Omental fat pad (tissue), 4 donors: ENCODE data around the gene GARRE1. TPM values are rescaled to one million over a fixed set of nuclear protein-coding genes. Genes with fewer than 3 reads are reported as not detected.
"Not testable (repeated sequence)": the region's sequence is repeated elsewhere in the genome, so short reads cannot be mapped to it uniquely, and the experiment has no call there.

ENCODE experiments used
- ATAC-seq: fragments of 150-250 bp; one replicate; pipeline ENCODE4 v1.9.1; 2016; ENCODE audit warnings: mild to moderate bottlenecking, moderate library complexity; ENCODE audit not compliant: low FRiP score
- DNase-seq: peaks from one replicate; pipeline ENCODE4 v3.0.0-alpha.2; 2019; ENCODE audit warnings: low spot score
- total RNA-seq, 4 donors: library from RNA; depleted of rRNA; stranded (reverse); fragments of >200 nt; gene quantifications; one replicate each; pipeline ENCODE4 v1.1.0, GENCODE V29; 2016
- TF ChIP-seq, protein P1 (sequence below), 3 donors: fragments of 450-650 bp; IDR thresholded peaks; one replicate each; pipeline ENCODE4 v1.5.1; 2016 to 2017; ENCODE audit warnings: antibody characterized with exemption in 3 of 3, mild to moderate bottlenecking in 3 of 3, moderate library complexity in 2 of 3

Gene GARRE1
- total RNA-seq, 4 donors from 2014 or later: 18.4 to 50.6 (median 31.7) TPM

DNA sequence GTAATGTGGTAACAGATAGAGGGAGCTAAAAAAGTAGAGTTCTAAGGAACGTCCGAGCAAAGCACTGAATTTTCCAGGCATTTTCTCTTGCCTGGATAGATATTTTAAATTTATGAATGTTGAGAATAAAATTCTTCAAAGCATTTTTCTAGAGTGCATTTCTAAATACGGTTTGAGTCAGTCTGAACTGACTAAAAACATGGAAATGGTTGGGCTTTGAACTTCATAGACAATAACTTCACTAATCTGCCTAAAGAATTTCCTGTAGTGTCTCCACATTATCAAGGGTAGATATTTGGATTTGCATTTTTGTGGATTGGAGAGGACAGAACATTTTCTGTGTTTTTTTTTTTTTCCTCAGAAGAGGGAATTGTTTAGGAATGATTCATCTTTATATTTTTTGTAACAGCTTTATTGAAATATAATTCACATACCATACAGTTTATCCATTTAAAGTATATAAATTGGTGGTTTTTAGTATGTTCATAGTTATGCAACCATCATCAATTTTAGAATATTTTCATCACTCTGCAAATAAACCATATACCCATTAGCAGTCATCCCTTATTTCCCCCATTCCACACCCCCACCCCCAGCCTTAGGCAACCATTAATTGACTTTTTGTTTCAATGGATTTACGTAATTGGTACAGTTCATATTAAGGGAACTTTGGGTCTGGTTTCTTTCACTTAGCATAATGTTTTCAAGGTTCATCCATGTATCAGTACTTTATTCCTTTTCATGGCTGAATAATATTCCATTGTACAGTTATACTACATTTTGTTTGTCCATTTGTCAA, 20.7 kb downstream of the GARRE1 start:
- ATAC-seq (peak; percentile 49), DNase-seq (no peak)
- TF ChIP-seq, protein P1, sequence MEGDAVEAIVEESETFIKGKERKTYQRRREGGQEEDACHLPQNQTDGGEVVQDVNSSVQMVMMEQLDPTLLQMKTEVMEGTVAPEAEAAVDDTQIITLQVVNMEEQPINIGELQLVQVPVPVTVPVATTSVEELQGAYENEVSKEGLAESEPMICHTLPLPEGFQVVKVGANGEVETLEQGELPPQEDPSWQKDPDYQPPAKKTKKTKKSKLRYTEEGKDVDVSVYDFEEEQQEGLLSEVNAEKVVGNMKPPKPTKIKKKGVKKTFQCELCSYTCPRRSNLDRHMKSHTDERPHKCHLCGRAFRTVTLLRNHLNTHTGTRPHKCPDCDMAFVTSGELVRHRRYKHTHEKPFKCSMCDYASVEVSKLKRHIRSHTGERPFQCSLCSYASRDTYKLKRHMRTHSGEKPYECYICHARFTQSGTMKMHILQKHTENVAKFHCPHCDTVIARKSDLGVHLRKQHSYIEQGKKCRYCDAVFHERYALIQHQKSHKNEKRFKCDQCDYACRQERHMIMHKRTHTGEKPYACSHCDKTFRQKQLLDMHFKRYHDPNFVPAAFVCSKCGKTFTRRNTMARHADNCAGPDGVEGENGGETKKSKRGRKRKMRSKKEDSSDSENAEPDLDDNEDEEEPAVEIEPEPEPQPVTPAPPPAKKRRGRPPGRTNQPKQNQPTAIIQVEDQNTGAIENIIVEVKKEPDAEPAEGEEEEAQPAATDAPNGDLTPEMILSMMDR (IDR thresholded peaks at IDR 0.05): no peak

DNA sequence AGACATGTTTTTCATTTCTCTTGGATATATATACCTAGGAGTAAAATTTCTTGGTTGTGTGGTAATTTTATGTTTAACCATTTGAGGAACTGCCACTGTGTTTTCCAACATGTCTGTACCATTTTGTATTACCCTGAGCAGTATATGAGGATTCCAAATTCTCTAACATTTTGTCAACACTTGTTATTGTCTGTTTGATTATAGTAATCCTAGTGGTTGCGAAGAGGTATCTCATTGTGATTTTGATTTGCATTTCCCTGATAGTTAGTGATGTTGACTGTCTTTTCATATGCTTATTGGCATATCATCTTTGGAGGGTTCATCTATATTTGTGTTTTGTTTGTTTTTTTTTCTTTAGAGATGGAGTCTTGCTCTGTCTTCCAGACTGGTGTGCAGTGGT, 21.4 kb downstream of the GARRE1 start:
- DNase-seq: no peak
- no peak for ATAC-seq
- TF ChIP-seq, protein P1 (IDR thresholded peaks at IDR 0.05): no peak

DNA sequence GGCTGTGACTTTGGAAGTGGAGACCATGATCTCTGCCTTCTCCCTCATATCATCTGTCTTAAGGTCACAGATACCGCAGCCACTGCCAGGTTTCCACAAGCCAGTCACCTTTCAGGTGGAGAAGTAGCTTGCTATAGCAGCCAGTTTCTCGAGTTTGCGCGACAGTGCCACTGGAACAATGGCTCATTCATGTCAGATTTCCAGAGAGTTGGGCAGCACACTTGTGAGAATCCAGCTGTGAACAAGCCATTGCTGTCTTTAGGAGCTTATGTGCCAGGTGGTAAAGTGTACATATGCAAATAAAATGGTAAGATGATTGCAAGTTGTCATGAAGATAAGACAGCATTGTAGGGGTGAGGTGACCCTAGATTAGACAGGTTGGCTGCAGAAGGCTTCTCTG, 22.3 kb downstream of the GARRE1 start:
- DNase-seq (no peak), ATAC-seq (no peak)
- TF ChIP-seq, protein P1 (IDR thresholded peaks at IDR 0.05): no peak

DNA sequence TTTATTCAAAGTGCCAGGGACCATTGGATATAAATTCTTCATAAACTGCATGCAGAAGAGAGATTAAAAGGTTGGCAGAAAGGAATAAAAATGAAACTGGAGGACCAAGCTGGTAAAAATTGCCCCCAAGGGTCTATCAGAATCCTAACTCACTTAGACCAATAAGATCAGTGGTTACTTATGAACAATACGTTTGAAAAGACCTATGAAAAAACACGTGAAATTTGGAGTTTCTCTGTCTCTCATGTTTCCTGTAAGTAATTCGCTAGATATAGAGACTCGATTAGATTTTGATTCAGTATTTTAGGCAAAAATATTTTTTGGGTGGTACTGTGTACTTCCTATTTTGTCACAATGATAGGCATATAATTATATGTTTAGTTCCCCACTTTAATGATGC, 22.9 kb downstream of the GARRE1 start:
- no peak for ATAC-seq

DNA sequence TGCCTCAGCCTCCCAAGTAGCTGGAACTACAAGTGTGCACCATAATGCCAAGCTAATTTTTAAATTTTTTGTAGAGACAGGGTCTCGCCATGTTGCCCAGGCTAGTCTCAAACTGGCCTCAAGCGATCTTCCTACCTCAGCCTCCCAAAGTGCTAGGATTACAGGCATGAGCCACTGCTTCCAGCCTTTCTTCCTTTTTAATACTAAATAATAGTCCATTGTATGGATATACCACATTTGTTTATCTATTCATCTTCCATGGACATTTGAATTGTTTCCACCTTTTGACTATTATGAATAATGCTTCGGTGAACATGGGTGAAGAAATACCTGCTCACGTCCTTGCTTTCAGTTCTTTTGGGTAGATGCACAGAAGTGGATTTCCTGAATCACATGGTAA, 24.4 kb downstream of the GARRE1 start:
- DNase-seq (no peak), ATAC-seq (no peak)
- TF ChIP-seq, protein P1 (IDR thresholded peaks at IDR 0.05): no peak

More for the DNA sequence above, 22.9 kb downstream of the GARRE1 start:
- no peak for DNase-seq
- TF ChIP-seq, protein P1 (IDR thresholded peaks at IDR 0.05): no peak

DNA sequence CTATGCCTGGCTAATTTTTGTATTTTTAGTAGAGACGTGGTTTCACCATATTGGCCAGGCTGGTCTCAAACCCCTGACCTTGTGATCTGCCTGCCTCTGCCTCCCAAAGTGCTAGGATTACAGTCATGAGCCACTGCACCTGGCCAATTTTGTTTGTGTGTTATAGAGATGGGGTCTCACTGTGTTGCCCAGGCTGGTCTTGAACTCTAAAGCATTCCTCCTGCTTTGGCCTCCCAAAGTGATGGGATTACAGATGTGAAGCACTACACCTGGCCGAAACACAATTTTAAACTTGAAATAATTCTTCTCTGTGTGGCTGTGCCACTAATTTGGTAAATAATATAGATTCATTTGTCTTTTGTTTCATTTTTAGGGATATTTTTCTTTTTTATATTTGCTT, 27.1 kb downstream of the GARRE1 start:
- not testable (repeated sequence) for DNase-seq, ATAC-seq

DNA sequence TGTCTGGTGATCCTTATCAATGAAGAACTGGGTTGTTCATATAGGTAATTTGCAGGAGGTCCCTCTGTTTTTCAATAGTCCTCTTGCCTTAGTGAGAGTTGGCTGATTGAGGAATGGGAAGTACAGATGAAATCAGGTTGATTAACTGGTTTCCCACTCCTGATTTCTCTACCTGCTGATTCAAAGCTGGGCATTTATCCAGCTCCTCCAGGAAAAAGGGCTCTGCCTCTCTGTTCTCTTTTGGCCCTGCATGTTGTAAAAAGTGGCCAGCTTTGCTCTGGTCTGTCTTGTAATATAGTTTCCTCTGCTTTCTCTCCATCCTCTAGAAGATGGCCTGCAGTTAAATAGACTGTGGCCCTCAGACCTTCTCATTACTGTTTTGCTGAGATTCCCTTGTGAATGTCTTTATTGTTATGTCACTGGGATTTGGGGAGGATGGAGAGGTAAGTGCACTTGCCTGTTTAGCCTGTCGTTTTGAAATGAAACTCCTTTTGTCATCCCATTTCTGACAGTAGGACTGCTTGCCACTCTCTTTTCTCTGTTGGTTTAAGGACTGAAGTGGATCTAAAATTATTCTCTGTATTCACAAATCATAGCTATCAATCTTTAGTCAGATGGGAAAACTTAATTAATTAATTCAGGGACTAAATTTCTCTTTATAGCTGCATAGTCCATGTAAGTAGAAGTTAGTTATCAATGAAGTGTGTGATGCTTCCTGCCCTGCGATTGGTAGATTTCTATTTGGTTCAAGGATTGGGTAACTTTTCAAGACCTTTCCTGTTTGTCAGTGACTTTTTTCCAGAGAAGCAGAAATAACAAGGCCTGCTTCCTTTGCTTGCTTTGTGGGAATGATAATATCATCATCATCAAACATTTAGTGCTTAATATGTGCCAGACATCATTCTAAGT, 28.5 kb downstream of the GARRE1 start:
- DNase-seq (no peak), ATAC-seq (no peak)
- TF ChIP-seq, protein P1 (IDR thresholded peaks at IDR 0.05): no peak
